Putamen (tissue), 1 donor: ENCODE measurements around the gene MFAP3.
"Not testable (repeated sequence)": the region's sequence is repeated elsewhere in the genome, so short reads cannot be mapped to it uniquely, and the experiment has no call there.

Experiments
- DNase-seq: peaks from one replicate; pipeline ENCODE4 v3.0.0-alpha.2; 2016; ENCODE audit warnings: low spot score

Gene MFAP3

DNA sequence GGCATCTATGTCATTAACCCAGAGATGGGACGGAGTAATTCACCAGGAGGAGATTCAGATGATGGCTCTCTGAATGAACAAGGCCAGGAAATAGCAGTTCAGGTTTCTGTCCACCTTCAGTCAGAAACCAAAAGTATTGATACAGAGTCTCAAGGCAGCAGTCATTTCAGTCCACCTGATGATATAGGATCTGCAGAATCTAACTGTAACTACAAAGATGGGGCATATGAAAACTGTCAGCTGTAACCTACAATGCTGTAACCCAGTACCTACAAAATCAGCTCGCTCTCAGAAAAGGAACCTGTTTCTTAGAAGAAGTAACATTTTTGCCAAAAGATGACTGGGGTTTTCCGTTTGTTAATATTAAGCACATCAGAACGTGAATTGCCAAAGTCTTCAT is 14.7 kb downstream of the MFAP3 start:
- DNase-seq, result no peak

DNA sequence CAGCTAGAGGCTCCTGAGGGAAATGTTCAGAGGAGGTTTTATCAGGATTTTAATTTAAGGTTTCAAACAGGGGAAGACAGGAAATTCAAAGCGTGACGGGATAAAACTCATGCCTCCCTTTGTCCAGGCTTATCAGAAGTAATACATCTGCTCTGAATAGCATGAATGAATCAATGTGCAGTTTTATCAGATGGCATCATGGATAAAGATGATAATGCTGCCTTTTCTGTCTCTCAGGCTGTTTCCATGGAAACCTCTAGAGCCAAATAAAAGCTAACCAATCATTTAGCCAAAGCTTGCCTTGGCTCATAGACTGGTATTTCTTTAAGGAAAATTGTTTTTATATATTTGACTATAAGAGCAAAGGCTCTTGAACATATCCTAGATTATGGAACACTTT is 16.4 kb downstream of the MFAP3 start:
- DNase-seq, result no peak

DNA sequence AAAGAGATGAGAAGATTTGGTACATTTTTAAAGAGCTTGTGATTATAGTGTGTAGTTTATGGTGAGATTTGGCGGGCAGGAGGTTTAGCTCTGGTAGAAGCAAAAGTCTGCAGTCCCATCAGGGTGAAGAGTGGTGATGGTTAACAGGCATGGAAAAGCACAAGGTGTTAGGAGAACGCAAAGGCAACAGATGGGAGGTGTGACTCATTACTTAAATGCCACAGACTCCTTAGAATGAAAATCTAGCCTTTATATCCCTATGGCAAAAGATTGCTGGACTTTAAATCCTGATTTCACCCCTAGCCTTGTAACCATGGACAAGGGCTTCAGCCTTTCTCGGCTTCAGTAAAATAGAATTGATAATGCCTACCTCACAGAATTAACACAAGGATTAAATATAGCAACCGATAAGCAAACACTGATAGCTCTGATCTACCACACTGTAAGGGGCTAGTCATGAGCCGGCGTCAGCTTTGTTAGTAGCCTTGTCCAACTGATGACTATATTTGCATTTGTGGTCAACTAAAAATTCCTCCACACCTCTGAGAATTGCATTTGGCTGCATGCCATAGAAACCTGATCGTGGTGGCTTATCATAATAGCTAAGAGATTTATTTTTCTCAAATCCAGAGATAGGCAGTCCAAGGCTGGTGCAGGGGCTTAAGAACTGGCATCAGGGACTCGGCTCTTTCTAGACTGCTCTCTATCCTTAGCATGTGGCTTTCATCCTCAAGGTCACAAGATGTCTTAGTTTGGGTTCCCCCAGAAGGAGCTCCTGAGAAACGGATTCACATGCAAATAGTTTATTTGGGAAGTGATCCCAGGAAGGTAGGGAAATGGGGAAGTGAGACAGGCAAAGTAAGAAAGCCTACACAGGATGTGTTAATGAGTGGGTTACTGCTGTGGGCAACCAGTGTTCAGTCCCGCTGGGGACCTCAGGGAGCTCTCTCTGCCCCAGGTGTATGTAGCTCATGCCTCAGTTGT is 19.6 kb downstream of the MFAP3 start:
- no peak for DNase-seq

DNA sequence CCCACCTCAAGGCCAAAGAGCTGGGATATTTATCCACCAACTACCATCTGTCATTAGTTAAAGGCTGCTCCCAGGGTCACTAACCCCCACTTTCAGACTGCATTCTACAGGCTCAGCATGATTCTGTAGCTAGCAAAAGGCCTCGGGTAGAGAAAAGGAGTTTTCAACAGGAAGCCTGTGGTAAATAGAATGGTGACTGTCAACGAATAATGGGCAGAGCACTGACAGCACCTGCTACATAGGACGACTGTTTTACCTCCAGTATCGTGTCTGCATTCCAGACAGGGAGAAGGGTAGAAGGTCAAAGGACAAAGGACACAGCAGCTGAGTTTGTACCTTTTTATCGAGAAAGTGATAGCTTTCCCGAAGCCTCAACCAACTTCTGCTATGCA is 20.3 kb downstream of the MFAP3 start:
- DNase-seq, result no peak

DNA sequence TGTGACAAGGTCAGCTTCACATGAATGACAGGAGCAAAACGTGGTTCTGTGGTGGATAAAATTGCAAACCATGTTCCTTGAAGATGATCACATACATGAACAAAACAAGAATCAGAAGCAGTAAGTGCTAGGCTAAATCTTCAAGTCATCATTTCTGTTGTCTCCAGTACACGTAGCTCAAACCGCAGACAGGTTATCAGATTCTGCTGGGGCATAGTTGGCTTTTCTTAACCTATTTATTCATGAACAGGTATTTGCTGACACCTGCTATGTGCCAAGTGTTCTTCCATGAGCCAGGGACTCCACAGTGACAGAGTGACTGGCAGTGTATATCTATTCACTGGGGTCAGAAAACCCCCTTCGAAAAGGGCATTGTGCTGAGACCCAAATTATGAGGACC is 20.8 kb downstream of the MFAP3 start:
- no peak for DNase-seq

DNA sequence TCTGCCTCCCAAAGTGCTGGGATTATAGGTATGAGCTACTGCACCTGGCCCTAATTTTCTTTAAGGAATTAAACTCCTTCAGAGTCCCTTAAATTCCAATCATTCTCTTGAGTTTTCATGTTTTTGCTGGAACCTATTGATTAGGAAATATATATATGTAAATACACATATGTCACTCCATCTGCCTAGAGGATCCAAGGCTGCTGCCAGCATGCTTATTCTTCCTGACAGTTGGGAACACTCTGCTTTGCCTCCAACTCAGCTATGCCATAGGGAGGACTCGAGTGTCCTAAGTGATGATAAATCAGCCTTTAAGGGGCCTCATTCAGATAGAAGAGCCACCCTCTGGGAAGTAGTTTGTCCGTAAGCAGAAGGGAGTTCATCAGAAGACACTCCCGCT is 21.8 kb downstream of the MFAP3 start:
- DNase-seq, result no peak

DNA sequence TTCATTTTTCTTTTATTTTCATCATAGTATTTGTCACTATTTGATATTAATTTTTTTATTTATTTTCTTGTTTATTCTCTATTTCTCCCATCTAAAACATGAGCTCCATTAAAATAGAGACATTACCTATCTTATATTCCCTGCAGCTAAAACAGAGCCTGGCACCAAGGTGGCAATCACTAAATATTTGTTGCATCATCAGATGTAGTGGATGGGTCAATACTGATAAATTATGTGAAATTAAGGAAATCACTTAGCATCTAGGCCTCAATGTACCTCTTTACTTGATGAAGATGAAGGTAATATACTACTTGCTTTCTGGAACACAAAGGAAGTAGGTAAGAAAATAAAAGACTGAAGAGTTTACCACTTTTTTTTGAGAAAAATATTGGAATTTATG is 24.6 kb downstream of the MFAP3 start:
- no peak for DNase-seq

DNA sequence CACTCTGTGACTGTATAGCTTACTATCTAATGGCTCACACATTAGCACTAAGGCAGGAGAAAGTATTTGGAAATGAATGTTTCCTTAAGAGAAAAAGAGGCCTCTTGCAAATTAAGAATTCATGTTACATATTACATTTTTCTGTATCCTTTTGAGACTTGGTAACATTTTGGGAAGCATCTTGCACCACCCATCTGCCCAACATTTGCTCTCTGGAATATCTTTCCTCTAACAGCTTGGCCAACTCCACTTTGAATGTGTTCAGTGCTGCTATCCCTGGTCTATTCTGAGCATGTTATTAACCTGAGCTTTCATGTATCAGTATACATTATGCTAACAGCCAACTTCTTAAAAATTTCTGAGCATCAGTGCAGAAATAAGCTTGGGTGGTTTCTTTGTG is 27.2 kb downstream of the MFAP3 start:
- DNase-seq, result no peak

DNA sequence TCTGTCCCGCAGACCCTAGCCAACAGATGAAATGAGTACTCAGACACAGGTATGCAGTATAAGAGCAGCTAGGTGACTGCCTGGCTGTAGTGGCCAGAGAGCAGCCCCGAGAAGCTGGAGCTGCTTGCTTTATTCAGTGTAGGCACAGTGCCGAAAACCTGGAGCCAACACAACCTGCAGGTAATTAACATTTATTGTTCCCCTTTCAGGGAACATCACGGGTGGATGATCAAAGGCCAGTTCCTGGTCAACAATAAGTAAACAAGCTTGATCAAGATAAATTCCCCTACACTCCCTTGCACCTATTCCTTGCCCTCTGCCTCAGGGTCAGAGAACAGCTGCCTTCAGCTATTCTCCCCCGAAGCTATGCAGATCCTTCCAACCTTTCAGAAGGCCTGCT is 31.1 kb downstream of the MFAP3 start:
- DNase-seq, result not testable (repeated sequence)

DNA sequence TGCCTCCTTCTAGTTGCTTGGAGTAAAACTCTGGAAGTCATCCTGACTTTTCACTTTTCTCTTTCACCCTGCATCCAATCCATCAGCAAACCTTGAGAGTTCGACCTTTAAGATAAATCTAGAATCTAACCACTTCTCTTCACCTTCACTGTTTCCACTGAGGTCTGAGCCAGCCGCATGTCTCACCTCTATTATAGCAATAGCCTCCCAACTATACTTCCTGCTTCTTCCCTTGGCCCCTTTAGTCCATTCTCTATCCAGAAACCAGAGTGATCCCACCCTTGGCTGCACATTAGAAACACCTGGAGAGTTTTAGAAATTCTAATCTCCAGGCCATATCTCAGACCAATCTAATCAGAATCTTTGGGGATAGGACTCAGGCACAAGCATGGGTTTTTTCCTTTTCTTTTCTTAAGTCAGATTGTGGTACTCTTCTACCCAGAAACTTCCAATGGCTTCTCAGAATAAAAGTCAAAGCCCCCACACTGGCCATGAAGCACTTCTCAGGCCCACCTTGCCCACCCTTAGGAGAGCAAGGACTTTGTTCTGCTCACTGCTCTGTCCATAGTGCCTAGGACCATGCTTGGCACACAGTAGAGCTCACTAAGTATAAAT is 33.1 kb downstream of the MFAP3 start:
- no peak for DNase-seq

DNA sequence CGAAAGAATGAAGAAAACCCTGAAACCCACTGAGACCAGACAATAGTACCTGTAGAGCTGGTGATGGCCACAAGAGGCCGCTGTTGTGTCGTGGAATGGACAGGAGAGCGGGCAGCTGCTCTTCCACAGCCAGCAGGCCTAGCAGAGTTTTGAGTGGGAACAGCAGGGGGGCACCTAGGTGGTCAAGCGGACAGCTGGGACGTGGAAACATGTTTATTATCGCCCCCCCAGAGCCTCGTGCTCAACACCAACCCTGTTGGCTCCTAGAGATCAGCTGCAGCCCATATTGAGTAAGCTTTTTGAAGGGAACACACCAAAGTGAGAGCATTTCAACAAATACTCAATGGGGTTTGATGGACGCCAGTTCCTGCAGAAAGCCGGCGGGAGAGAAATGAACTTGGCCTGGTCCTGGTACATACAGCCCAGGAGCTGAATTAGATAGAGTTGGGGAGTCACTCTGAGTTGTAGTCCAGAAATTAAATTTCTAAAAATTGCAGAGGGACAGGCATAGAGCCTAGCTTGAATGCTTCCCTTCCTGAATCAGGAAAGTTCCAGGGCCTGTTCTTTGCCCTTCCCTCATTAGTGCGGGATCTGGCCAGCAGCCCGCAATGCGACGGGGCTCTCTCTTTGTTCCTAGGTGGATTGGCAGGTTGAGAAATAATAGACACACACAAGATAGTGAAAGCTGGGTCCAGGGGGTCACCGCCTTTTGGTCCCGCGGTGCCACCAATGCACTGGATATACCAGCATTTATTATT is 33.8 kb downstream of the MFAP3 start:
- peak; percentile 64 for DNase-seq

DNA sequence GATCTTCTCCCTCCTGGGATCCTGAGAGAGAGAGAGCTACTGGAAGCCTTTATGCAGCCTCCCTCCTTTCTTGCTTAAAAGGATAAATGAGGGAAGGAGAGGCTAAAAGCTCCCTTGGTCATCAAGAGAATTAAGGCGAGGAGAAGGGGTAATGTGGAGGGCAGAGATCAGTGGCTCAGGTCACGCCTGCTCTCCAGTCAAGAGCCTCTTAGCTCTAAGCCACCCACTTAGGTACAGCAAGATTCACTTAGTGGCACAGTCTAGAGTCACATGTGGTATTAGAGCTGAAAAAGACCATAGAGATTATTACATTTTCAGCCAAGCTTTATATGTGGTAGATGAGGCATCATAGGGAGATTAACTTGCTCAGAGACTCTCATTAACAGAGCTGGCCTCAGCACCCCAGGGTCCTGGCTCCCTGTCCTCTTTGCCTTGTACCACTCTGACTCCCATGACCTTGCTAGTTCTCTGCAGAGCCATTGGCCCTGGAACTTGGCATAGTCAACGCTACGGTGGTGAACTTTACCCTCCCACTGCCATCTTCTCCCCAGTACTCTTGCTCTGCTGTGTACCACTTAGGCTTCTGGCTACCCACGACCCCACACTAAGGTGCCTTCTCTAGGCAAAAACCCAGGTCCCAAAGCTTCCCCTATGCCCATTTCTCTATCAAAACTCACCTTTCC is 37.6 kb downstream of the MFAP3 start:
- no peak for DNase-seq

DNA sequence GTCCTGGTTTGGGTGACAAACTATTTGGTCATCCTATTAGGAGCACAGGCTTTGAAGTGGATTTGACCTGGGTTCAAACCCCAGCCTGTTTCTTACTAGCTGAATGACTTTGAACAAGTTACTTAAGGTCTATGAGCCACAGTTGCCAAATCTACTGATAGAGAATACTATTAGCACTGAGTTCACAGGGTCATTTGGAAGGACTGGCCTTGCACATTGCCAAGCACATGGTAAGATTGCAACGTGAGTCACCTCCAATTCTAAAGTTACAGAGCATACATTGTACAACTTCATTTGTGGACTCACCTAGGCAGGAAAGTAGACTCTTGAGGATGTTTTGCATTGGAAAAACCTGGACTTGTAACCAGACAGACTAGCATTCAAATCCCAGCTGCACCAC is 38.9 kb downstream of the MFAP3 start:
- no peak for DNase-seq

DNA sequence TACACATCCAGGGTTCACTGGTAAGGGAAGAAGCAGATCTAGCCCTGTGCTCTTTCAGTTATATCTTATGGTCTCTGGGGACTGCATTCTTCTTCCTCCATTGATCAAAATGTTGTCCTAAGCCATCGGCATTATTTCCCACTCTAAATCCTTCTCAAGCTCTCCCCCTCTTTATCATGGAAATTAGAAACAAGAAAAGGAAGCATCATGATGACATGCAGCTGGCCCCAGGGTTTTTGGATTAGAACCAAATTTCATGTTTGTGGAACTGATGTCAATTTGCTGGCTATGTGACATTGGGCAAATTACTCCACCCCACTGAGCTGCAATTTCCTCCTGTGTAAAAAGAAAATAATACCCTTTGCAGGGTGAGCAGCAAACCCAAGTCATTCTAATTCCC is 39.5 kb downstream of the MFAP3 start:
- no peak for DNase-seq

DNA sequence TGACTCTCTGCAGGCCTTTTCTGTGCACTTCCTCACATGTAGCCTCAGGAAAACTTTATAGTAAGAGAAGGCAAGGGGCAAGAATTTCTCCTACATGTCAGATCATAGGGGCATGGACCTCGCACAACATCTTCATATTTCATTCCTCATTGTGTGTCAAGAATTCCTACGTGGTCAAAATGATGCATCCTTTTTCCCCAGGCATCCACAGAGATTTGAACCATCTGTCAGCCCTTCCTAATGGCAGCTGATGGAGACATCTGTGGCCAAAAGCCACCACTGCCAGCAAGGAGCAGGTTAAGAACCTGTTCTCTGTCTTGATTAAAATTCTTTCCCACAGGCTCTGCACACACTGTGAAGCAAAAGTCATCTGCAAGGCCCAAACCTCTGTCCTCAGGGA is 42.5 kb downstream of the MFAP3 start:
- no peak for DNase-seq

DNA sequence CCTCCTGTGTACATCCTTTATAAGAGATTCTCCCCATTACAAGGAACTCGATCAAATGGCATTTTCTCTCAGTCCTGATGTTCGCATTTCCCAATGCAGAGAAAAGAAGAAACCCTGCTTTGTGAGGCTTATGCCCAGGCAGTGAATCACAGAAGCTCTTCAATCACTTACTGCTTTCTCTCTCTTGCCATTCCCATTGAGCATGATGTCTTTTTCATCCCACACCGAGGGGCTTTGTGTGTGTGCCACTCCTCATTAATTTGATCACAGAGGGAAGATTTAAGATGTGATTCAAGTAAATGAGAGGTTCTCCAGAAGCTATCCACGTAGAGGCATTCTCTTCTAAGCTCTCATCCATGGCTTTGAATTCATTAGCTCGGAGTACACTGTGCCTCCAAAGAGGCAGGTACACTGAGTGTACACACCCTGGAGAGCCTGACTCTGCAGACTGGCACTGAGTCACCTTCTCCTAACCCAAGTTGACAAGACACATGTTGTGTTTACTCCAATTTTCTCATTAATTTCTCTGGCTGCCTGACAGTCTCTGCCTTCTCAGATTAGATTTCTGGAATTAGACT is 45.4 kb downstream of the MFAP3 start:
- DNase-seq, result no peak

DNA sequence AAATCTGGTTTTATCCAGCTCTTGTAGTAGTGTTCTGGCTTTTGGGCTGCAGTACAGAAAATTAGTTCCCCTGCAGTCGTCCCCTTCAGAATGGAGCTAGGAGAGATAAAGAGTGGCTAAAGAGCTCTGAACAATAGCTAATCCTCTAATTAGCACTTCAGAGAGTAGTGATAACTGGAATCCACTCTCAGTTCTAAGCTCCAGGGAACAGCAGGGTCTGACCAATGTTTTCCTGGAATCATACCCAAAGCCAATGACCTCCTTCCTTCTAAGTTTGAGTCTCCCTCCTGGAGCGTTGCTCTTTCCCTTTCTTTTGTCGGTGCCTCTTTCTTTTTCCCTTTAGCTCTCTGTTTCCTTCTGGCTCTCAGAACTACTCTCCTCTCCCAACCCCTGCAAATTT is 47.4 kb downstream of the MFAP3 start:
- no peak for DNase-seq

DNA sequence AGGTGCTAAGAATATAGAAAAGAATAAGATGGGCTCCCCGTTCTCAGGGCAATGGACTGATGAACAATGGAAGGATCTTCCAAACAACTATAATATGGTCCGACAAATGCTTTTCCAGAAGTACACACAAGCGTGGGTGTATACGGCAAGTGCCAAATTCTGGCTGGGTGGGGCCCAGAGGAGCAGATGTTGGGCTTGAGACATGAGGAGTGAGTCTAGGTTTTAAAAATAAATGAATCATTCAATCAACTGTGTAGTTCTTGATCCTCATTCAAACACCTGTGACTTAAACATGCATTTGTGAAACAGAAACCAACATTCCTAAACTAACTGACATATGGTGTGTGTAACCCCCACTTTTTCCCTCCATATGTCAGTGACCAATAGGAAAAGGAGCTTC is 47.9 kb downstream of the MFAP3 start:
- DNase-seq, result no peak

DNA sequence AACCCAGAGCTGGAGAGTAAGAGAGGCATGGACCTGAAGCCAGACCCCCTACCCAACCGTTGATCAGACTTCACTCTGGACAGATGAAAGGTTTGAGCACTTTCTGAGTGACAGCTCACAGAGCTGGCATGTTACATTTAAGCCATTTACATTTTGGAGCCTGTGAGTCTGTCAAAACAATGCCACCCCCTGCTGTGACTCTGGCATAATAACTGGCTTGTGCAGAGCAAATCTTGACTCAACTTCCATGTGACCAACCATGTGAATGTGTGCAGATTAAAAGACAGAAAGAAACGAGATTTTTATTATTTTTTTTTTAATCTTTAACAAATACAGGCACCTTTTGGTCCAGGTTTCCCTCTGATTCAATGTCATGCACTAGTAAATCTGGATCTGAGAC is 48.5 kb downstream of the MFAP3 start:
- DNase-seq, result peak; percentile 49

DNA sequence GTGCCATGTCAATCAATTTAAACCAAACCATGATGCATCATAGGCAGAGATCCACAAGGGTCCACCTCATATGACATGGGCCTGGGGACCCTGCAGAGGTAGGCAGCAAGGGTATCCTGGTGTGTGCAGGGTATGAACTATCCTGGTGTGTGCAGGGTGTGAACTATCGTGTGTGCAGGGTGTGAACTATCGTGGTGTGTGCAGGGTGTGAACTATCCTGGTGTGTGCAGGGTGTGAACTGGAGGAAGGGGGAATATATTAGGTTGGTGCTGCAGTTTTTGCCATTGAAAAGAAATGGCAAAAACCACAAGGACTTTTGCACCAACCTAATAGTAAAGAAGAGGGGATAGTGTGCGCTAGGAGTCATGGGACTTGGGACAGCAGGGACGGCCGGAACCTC is 50.0 kb downstream of the MFAP3 start:
- no peak for DNase-seq

DNA sequence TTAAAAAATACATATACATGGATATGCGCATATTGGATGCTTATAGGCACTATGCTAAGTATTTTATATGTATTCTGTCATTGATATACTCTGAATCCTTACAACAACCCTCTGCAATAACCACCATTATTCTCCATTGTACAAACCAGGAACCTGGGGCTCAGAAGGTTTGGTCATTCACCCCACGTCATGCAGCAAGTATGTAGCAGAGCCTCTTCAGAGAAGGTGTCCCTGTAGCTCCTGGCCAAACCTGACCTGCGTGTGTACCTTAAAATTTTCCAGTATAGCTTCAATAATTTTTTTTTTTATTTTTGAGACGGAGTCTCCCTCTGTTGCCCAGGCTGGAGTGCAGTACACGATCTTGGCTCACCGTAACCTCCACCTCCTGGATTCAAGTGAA is 51.9 kb downstream of the MFAP3 start:
- DNase-seq, result no peak
